Spleen (tissue), 11 donors: ENCODE data around the gene NRM. TPM values are rescaled to one million over a fixed set of nuclear protein-coding genes. Genes with fewer than 3 reads are reported as not detected.
A peak's percentile ranks its signal among the peaks of the same experiment; 100 is the strongest.

Experiments
- DNase-seq: peaks from one replicate; pipeline ENCODE4 v3.0.0-alpha.2; 2020
- H3K27ac ChIP-seq, 8 donors: fragments of 200-600 bp; sonication (generic) in 7 of 8; 1 replicate in 4 of 8; 2 replicates in 4 of 8; pipeline versions ENCODE4 v1.5.0 to v1.8.0; 2016 to 2021; ENCODE audit warnings: inconsistent platforms in 4 of 8, mild to moderate bottlenecking in 4 of 8, moderate library complexity in 1 of 8
- H3K27me3 ChIP-seq, 7 donors: fragments of 200-600 bp; sonication (generic) in 6 of 7; replicated peaks in 1 of 7; 1 replicate in 4 of 7; 2 replicates in 3 of 7; pipeline versions ENCODE4 v1.5.0 to v1.8.0; 2016 to 2021; ENCODE audit warnings: inconsistent platforms in 3 of 7, mild to moderate bottlenecking in 1 of 7
- H3K36me3 ChIP-seq, 6 donors: fragments of 200-600 bp; sonication (generic) in 5 of 6; 1 replicate in 4 of 6; 2 replicates in 2 of 6; pipeline versions ENCODE4 v1.5.0 to v1.8.0; 2016 to 2021; ENCODE audit warnings: inconsistent platforms in 2 of 6
- H3K4me1 ChIP-seq, 6 donors: fragments of 200-600 bp; sonication (generic) in 5 of 6; 1 replicate in 3 of 6; 2 replicates in 3 of 6; pipeline versions ENCODE4 v1.5.0 to v1.8.0; 2016 to 2021; ENCODE audit warnings: inconsistent platforms in 3 of 6
- H3K4me3 ChIP-seq, 8 donors: fragments of 200-600 bp; sonication (generic) in 7 of 8; 1 replicate in 4 of 8; 2 replicates in 4 of 8; pipeline versions ENCODE4 v1.5.0 to v1.8.0; 2016 to 2021; ENCODE audit warnings: inconsistent platforms in 4 of 8, mild to moderate bottlenecking in 4 of 8, moderate library complexity in 2 of 8
- H3K9me3 ChIP-seq, 8 donors: fragments of 200-600 bp; sonication (generic) in 7 of 8; 1 replicate in 4 of 8; 2 replicates in 4 of 8; pipeline versions ENCODE4 v1.5.0 to v1.8.0; 2016 to 2021; ENCODE audit warnings: inconsistent platforms in 4 of 8
- POLR2A ChIP-seq, 3 donors: fragments of 450-650 bp; IDR thresholded peaks; one replicate each; pipeline ENCODE4 v1.5.1; 2017; ENCODE audit warnings: antibody characterized with exemption in 3 of 3, mild to moderate bottlenecking in 1 of 3
- POLR2AphosphoS5 ChIP-seq, 3 donors: sonication (generic); formaldehyde crosslinking; IDR thresholded peaks; one replicate each; pipeline ENCODE4 v1.5.1; 2017; ENCODE audit warnings: antibody characterized with exemption in 3 of 3
- WGBS, 5 donors: extraction: QIAGEN DNeasy Blood & Tissue Kit in 3 of 5; methylation state at CpG; one replicate each; pipeline versions ENCODE4 v1.1.5 to v1.1.7; 2013 to 2018; 5-methylcytosine and 5-hydroxymethylcytosine counted together
- intact Hi-C: fragments of 100-400 bp; cut with DNase I; formaldehyde crosslinking; loops from one replicate; pipeline ENCODE4 v1.15.0; 2023; ENCODE audit warnings: low total_unique reads
- polyA plus RNA-seq, 3 donors: library from polyadenylated mRNA; stranded (reverse); fragments of 200-250 nt; gene quantifications; one replicate each; pipeline ENCODE4 v1.2.1, GENCODE V29; 2013
- total RNA-seq, 7 donors: library from RNA; depleted of rRNA in 3 of 7; stranded (reverse); fragments of >200 nt in 3 of 7; fragmentation: NEBNext Ultra II Directional in 4 of 7; extraction: Animal tissue kit (Norgen Biotek cat#: 25700) in 4 of 7; gene quantifications; one replicate each; pipeline versions ENCODE4 v1.1.0 to v1.2.1, GENCODE V29; 2016 to 2021
- TF ChIP-seq, protein P1 (sequence below), 11 experiments: fragments of 200-600 bp in 7 of 11; fragments of 450-650 bp in 4 of 11; sonication (generic) in 4 of 11; IDR thresholded peaks in 8 of 11; conservative IDR thresholded peaks in 3 of 11; 1 replicate in 7 of 11; 2 replicates in 4 of 11; pipeline versions ENCODE4 v1.4.0 to v1.8.0; 2016 to 2021; ENCODE audit warnings: antibody characterized with exemption in 11 of 11, inconsistent platforms in 4 of 11, mild to moderate bottlenecking in 1 of 11
- donor health status: healthy with polysubstance abuse.
- donor health status: DM: no; HTN: no; CAD: no; lungs with moderate emphysema.
- donor health status: DM: no; HTN: no; CAD: no.
- donor health status: Bipolar disorder and iron deficiency.
- donor health status: healthy.
- donor health status: DM: no; HTN: no; CAD: no.
- donor health status: DM: yes; HTN: yes; CAD: no.

NRM gene
- total and polyA plus RNA-seq, 10 donors, result 9.8 to 19.6 (median 12.2) TPM

GRCh38 chr6:30655743-30656094 is 35.1 kb downstream of the NRM start:
- Histone ChIP-seq H3K4me3 (no peak overlapping the region), H3K27me3 (no peaks in the 10 kb centered on the region), H3K36me3 (peaks cover 9 to 100% (median 93%) of the 10 kb centered on the region in 6 donors), H3K9me3 (no peaks in the 10 kb centered on the region), H3K4me1 (peaks cover 0 to 13% (median 0%) of the 10 kb centered on the region in 6 donors), H3K27ac (no peak overlapping the region)
- intact Hi-C loops, result no loop called here
- WGBS, 5 donors, result 88 to 98% (median 94%) methylated on average over 3 of the region's 3 CpGs
- TF ChIP-seq POLR2AphosphoS5 (IDR thresholded peaks at IDR 0.05), result no peak
- DNase-seq, result no peak

- no peaks in the 10 kb centered on the region for H3K9me3 ChIP-seq
- 90 to 95% (median 92%) methylated on average over 19 of the region's 19 CpGs for WGBS, 5 donors
Observed at GRCh38 chr6:30654798-30655742, 35.7 kb downstream of the NRM start.

DNA sequence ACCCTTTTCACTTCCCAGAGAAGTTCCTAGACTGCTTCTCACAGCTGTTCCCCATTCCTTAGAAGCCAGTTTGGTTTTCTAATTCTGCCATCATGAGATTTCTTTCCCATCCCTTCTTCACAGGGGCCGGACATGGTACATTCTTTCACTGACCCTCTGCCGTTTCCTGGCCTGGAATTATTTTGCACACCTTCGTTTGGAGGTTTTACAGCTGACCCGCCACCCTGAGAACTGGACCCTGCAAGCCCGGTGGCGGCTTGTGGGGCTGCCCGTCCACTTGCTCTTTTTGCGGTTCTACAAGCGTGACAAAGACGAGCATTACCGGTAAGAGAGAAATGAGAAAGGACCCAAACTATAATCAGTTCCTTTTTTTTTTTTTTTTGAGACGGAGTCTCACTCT is 39.6 kb downstream of the NRM start:
- no peaks in the 10 kb centered on the region for H3K9me3 ChIP-seq
- WGBS, 5 donors, result 71 to 88% (median 81%) methylated on average over 12 of the region's 12 CpGs
- H3K27ac ChIP-seq, result peak overlapping the region in 1 of 8 donors; percentile 3
- TF ChIP-seq POLR2A (IDR thresholded peaks at IDR 0.05), result no peak
- TF ChIP-seq, protein P1, sequence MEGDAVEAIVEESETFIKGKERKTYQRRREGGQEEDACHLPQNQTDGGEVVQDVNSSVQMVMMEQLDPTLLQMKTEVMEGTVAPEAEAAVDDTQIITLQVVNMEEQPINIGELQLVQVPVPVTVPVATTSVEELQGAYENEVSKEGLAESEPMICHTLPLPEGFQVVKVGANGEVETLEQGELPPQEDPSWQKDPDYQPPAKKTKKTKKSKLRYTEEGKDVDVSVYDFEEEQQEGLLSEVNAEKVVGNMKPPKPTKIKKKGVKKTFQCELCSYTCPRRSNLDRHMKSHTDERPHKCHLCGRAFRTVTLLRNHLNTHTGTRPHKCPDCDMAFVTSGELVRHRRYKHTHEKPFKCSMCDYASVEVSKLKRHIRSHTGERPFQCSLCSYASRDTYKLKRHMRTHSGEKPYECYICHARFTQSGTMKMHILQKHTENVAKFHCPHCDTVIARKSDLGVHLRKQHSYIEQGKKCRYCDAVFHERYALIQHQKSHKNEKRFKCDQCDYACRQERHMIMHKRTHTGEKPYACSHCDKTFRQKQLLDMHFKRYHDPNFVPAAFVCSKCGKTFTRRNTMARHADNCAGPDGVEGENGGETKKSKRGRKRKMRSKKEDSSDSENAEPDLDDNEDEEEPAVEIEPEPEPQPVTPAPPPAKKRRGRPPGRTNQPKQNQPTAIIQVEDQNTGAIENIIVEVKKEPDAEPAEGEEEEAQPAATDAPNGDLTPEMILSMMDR (IDR thresholded peaks at IDR 0.05 in 8 of 11, conservative IDR thresholded peaks at IDR 0.05 in 3 of 11), result no peak
- TF ChIP-seq POLR2AphosphoS5 (IDR thresholded peaks at IDR 0.05), result no peak
- DNase-seq, result no peak
- intact Hi-C loops, result no loop called here
- H3K4me3 ChIP-seq, result no peak overlapping the region
- peaks cover 9 to 72% (median 52%) of the 10 kb centered on the region in 6 donors for H3K36me3 ChIP-seq
- H3K4me1 ChIP-seq, result peaks cover 12 to 29% (median 20%) of the 10 kb centered on the region in 6 donors
- H3K27me3 ChIP-seq, result no peaks in the 10 kb centered on the region

More at GRCh38 chr6:30654798-30655742, 35.7 kb downstream of the NRM start:
- TF ChIP-seq POLR2AphosphoS5 (IDR thresholded peaks at IDR 0.05) (no peak), POLR2A (IDR thresholded peaks at IDR 0.05) (no peak)
- TF ChIP-seq, protein P1 (IDR thresholded peaks at IDR 0.05 in 8 of 11, conservative IDR thresholded peaks at IDR 0.05 in 3 of 11), result no peak
- DNase-seq, result no peak
- intact Hi-C loops, result no loop called here
- no peaks in the 10 kb centered on the region for H3K27me3 ChIP-seq
- peaks cover 0 to 13% (median 0%) of the 10 kb centered on the region in 6 donors for H3K4me1 ChIP-seq
- H3K27ac ChIP-seq, result no peak overlapping the region
- H3K36me3 ChIP-seq, result peaks cover 9 to 100% (median 88%) of the 10 kb centered on the region in 6 donors
- H3K4me3 ChIP-seq, result no peak overlapping the region

- intact Hi-C loops, result no loop called here
- Histone ChIP-seq H3K36me3 (peaks cover 0 to 57% (median 15%) of the 10 kb centered on the region in 6 donors), H3K4me1 (peaks cover 12 to 57% (median 25%) of the 10 kb centered on the region in 6 donors), H3K27me3 (no peaks in the 10 kb centered on the region), H3K4me3 (peak overlapping the region; percentile 91 to 100 (median 95)), H3K9me3 (no peaks in the 10 kb centered on the region), H3K27ac (peak overlapping the region; percentile 85 to 97 (median 95))
- TF ChIP-seq, protein P1 (IDR thresholded peaks at IDR 0.05 in 8 of 11, conservative IDR thresholded peaks at IDR 0.05 in 3 of 11), result peak in 1 of 11 experiments; percentile 5
- no peak for TF ChIP-seq POLR2A (IDR thresholded peaks at IDR 0.05)
- peak; percentile 61 to 83 (median 75) for TF ChIP-seq POLR2AphosphoS5 (IDR thresholded peaks at IDR 0.05)
- WGBS, 5 donors, result 0 to 1% (median 1%) methylated on average over 11 to 78 of the region's 78 CpGs
- DNase-seq, result peak; percentile 95
Observed at GRCh38 chr6:30647242-30648116, 43.3 kb downstream of the NRM start.
